ENCODE results near the gene DGCR8.

DNA sequence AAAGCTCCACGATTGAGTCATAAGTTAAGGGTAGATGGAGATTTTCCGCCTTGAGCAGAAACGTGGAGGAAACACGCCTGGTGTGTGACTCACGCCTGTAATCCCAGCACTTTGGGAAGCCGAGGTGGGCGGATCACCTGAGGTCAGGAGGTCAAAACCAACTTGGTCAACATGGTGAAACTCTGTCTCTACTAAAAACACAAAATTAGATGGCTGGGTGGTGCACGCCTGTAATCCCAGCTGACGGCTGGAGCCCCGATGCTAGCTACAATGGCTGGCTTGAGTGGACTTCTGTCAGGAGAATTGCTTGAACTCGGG lies 17.3 kb upstream of the DGCR8 start:
- TF ChIP-seq POLR2A (IDR thresholded peaks at IDR 0.05; ENCODE audit: low read length), result no peak
- no peak for TF ChIP-seq GATA1 (IDR thresholded peaks at IDR 0.05; ENCODE audit: low read depth, low read length)
